ENCODE data around the gene BCLAF1.
"Not testable (repeated sequence)": the region's sequence is repeated elsewhere in the genome, so short reads cannot be mapped to it uniquely, and the experiment has no call there.

BCLAF1 gene

DNA sequence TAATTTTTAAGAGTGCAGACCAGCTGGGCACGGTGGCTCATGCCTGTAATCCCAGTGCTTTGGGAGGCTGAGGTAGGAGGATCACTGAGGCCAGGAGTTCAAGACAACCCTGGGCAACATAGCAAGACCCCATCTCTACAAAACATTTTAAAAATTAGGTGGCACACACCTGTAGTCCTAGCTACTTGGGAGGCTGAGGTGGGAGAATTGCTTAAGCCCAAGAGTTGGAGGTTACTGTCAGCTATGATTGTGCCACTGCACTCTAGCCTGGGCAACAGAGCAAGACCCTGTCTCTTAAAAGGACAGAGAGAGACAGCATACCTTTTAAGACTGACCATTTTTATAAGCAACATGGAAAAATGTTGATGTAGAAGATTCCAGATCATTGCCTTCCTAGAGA lies 18.8 kb upstream of the BCLAF1 start:
- not testable (repeated sequence) for DNase-seq

DNA sequence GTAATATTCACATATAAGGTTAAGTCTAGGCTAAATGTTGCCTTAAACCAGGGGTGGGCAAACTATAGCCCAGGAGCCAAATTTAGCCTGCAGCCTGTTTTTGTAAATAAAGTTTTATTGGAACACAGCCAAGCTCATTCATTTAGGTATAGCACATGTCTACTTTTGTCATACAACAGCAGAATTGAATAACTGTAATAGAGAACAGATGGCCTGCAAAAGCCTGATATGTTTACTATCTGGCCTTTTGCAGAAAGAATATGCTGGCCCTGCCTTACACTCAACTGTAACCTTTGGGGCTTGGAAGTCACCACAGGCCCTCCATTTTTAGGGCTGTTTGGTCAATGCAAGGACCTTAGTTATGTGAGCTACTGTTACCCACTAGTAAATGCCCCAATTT lies 17.7 kb upstream of the BCLAF1 start:
- no peak for DNase-seq

DNA sequence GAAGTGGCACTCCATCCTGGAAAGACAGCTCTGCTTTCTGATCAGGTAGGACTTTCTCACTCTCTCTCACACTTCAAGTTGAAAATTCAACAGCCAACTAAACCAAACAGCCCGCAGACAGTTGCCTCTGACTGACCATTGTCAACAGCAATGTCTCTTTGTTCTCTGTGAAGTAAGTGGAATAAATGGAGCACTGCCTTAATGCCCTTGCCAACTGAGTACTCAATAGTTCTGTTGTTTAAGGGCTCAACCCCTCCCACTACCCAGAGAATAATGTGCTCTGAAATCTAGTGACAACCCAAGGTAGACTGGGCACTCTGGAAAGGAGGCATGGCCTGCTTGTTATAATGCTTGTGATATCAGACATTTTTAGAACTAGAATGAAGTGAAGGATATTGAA lies 16.8 kb upstream of the BCLAF1 start:
- no peak for DNase-seq

DNA sequence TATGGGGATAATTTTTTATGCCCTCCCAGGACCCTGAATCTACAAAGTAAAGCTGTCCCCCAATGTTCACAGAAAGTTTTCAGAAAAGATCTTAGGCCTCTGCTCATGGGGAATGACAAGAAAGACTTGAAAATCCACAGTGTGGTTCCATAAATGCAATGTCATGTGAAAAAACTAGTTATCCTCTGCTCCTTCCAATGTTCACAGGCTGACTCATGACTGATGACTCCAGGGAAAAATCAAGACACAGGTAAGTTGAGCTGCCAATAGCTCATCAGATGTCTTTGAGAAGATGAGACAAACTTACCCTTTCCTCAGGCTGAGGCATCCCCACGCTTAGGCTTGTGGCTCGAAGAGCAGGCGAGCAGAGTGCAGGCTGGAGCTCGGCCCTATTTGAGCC lies 14.8 kb upstream of the BCLAF1 start:
- no peak for DNase-seq

DNA sequence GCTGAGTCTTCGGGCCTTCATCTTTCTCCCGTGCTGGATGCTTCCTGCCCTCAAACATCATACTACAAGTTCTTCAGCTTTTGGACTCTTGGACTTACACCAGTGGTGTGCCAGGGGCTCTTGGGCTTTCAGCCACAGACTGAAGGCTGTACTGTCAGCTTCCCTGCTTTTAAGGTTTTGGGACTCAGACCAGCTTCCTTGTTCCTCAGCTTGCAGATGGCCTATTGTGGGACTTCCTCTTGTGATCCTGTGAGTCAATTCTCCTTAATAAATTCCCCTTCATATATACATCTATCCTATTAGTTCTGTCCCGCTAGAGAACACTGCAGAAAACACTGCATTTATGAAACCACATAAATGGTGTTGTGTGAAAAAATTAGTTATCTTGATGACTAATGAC lies 13.9 kb upstream of the BCLAF1 start:
- DNase-seq = no peak

DNA sequence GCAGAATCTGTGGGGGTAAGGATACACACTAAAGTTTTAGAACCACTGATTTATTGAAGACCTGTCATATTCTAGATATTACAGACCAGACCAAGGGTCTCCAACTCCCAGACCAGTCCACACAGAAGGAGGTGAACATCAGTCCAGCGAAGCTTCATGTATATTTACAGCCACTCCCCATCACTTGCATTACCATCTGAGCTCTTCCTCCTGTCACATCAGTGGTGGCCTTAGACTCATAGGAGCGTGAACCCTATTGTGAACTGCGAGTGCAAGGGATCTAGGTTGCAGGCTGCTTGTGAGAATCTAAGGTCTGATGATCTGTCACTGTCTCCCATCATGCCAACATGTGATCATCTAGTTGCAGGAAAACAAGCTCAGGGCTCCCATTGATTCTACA lies 5.0 kb upstream of the BCLAF1 start:
- DNase-seq = no peak

DNA sequence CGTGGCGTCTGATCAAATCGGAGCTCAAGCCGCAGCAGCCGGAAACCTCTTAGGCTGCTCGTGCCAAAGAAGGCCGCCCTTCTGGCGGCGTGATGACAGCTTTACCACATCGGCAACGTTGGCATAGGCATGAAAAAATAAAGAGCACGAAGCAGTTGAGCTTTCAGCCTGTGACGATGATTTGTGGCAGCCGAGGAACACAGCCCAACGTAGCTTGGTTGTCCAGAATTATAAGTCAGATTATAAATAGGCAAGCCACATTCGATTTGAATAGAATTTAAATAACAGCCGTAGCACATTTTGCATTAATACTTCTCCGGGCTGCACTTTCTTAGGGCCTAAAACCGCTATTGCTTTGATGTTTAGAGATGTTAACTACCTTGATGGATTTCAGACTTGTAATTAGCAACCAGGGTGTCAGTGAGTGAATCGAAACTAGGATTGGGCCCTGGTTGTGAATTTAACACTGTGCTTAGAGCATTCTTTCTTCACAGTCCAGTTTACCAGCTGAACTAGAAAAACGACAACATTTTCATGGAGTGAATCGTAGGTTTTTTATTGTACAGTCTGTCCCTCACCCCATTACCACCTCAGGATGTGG lies 864 bp upstream of the BCLAF1 start:
- DNase-seq = peak; percentile 17 to 78

DNA sequence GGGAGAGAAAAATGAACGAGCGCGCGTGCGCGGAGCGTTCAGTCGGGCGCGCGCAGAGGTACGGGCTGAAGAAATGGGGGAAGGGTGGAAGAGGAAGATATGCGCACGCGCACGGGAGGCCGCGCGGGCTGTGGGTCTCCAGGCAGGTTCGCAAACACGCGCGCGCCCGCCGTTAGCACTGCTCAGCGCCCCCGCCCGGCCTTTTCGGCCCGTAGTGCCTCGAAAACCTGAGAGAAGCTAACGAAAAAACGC lies 393 bp downstream of the BCLAF1 start:
- peak; percentile 47 to 86 for DNase-seq

DNA sequence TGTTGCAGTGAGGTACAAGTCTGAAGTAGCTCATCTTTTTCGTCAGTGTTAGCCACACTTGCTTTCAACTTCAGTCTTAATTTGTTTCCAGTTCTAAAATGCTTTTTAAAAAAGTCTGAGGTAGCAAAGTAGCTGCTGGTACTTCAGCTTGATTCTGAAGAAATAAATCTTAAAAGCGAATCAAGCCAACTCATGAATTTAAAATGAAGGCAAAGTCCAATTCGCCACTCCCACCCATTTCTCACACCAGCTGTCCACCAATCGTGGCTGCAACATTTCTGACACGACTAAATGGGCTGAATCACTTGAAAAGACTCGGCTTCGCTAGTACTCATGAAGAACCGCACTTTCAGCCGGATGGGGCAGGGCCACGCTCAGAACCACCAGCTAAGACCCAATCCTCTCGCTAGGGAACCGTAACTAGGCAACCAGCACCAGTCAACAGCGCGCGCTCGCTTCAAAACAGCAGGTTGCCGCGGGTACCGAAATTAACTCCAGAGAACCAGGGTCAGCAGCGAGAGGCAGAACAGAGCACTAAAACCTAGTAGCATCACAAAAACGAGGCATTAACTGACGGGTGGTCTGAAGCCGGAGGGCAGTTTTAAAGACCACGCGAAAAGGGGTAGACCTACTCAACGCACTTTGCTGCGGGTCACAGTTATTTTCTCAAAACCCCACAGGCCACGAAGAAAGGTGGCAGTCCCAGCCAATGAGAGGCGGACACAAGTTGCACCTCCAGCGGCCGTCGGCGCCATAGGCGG lies 900 bp downstream of the BCLAF1 start:
- DNase-seq = peak; percentile 59 to 81

DNA sequence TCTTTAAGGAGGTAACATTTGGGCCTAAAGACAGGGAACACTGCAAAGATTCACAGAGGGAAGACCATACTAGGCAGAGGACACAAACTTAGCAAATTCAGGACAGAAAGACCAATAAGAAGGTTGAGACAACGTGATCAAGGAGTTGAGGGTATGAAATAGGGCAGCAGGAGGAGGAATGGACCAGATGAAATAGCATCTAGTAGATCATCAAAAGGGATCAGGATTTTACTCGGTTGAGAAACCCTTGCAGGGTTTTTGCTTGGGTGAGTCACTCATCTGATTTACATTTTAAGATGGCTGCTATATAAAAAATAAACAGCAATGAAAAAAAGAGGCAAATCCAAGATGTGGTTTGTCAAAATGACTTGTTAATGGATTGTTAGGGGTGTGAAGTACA lies 4.7 kb downstream of the BCLAF1 start:
- no peak for DNase-seq

DNA sequence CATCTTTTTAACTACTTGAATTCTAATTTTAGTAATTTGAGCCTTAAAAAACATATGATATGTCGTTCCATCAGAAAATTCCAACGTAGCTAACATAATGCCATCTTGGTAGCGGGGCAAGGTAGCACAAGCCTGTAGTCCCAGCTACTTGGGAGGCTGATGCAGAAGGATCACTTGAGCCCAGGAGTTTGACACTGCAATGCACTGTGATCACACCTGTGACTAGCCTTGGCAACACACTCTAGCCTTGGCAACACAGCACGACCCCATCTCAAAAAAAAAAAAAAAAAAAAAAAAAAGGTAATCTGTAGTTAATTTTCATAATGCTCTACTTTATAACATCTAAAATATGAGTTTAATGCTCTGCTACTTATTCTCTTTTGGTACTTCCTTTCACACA lies 6.7 kb downstream of the BCLAF1 start:
- DNase-seq = no peak

DNA sequence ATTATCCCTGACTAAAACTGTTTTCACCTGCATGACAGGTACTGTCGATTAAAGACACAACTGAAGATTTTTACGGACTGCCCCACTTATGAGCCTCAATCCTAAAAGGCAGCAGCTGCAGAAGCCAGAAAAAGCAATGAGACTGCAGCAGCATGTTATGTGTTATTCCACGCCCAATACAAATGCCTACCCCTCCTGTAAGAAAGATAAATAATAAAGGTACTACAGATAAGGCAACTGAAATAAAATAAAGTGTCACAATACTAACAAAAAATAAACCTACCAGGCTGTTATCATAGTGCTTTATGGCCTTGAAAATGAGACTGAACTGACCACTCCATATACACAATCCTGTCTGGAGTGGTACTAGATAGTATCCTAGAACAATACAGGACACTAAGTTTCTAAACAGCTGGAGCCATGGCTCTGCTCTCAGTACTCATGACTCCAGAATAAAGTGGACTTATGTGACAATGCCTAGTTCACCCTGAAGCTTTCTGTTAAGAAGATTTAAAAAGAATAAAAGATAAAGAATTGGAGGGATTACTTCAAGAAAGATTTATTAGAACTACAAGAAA lies 9.5 kb downstream of the BCLAF1 start:
- DNase-seq = no peak

DNA sequence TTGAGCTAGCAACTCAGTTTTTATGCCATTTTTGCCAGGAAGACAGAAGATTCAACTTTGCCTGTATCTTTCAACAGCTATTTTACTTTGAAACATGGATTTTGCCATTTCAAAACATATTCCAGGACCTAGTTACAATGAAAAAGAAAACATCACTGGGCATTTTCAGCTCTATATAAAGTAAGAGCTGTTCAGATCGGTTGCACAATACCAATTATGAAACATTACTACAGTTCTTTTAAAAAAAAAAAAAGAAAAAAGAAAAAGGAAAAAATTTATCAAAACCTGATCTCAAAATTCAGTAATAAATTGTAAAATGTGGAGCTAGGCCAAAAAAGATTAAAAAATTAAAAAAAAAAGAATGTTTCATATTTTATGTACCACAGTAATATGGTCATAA lies 15.6 kb downstream of the BCLAF1 start:
- DNase-seq = no peak

DNA sequence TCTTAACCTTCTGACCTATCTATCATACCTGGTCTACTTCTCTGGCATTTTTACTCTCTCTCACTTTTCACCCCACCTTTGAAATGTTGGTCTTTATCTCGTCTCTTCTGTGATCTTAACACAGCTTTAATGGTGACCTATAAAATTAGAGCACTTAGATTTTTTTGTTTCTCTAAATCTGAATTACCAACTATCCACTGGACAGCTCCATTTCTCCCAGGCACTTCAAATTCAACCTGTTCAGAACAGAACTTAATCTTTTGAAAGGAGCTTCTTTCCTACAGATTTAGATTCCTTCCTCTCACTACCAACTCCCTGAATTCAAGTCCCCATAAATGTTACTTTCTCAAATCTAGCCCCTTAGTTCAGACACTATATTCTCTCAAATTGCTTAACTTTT lies 24.5 kb downstream of the BCLAF1 start:
- no peak for DNase-seq

DNA sequence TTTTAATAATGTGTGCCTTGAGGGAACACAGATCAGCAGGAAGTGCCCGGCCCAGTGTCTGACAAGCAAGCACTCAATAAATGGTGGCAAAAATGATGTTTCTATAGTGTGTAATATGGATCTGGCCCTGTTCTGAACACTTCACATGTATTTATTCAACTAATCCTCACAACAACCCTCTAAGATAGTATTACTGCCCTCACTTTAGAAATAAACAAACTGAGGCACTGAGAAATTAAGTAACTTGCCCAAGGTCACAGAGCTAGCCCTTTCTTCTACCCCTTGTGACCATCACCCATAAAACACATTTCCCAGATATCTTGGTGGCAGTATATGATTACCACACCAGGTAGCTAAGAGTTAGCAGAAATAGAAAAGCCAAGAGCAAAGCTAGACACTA lies 26.7 kb downstream of the BCLAF1 start:
- no peak for DNase-seq

DNA sequence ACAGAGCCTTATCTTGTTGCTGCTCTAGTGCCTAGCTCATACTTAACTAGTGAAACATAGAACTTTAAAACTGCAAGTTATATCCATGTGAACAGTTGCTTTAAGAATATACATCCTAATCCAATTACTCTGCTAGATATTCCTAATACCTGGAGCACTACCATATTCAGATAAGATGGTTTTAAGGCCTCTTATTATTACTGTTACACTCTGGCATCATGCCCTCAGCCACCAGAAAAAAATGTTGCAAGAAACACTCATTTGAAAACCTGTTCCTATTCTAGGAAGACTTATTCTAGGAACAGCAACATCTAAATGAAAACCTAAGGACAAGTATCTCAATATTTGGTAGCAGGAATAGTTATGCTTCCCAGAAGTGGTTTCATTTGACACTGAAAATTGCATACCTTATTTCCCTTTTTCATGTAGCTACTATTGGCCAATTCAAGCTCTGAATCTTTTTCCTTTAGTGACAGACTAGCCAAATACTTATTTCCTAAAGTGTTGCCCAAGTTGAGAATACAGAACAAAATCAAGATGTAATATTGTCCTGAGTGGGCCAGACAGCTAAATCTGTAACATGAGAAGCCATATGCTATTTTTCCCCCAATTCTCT lies 34.7 kb downstream of the BCLAF1 start:
- no peak for DNase-seq

DNA sequence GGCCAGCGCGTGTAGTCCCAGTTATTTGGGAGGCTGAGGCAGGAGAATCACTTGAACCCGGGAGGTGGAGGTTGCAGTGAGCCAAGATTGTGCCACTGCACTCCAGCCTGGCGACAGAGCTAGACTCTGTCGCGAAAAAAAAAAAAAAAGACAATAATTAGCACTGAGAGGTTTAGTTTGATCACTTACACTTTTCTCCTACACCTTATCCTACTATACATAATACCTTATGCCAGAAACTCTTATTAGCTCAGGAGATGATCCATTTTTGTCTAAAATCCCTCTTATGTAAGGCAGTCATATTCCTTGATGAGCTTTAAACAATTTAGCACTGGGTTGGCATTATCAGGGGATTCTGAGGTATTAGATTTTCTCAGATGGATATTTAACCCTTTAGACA lies 35.9 kb downstream of the BCLAF1 start:
- DNase-seq = no peak

DNA sequence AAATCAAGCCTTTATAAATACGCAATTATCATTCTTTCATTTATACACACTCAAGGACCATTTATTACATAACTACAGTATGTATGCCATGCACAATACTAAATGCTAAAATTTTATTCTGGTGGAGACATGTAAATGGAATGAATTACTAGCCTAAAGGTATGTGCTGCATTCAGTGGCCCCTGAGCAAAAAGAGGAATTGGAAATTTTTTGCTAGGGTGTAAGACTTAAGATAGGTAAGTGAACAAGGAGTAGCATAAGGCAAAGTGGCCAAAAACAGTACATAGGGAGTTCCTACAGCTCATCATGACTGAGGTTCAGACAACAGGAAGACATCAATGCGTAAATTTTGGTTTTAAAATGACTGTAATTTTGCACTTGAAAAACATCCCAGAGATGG lies 37.2 kb downstream of the BCLAF1 start:
- no peak for DNase-seq

DNA sequence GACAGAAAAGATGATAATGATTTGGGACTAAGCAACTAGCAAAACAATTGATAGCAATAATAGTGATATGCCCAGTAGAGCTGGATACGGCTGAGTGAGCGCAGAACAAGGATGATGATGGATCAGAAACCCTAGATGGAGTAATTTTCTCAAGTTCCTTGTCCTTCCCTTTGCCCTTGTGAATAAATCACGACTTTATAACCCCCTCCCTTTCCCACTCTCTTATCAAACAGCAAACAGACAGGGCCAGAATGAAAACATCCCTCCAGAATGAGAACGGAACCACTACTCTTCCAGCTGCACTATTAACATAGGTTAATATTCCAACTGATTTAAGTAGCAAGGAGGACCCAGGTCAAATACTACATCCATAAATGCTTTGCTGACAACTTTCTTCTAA lies 38.3 kb downstream of the BCLAF1 start:
- no peak for DNase-seq

DNA sequence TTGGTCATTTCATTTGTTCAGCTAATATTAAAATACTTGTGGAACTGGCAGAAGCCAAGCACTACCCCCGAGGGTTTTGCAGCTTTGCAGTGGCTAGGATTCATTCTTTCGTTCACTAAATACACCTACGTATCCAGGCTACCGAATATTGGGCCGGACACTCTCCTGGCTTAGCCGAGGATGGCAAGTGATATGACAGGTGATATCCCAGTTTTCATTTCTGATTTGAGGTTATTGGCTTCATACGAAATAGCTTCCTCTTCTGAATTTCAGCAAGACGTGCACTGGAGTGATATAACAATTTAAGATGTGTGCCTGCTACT lies 39.0 kb downstream of the BCLAF1 start:
- DNase-seq = no peak

DNA sequence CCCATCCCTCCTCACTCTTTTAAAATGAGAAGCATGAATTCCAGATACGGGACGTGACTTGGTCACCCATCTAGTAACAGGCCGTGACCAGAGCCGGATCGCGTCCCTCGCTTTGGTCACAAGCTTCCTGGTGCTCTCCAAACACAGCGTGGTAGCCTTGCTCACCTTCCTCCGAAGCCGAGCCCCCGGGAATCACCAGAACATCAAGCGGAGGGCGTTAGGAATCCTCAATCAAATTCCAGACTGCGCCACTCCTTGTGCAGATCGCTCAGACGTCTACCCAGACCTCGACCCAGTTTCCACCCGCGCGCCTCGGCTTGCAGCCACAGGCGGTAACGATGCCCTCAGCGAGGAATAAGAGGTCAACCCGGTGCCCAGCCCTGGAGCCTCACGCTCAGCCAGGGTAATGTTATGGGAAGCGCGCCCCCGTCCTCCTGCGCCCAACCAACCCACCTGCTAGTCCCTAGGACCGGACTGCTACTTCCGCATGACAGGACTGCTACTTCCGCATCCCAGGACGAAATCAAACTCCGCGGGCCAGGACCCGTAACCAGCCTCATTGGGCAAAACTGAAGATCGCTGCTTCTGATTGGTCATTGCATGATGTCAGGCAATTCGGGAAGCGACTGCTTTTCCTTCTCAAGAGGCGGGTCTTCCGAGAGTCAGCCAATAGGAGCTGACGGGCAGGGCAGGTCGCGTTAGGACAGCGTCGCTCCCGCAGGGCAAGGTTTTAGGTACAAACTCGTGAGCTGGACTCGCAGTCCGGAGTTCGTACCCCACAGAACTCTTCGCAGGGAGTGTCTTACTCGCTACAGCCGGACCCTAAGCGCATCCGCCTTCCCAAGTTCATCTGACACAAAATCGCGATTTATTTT lies 39.6 kb downstream of the BCLAF1 start, which contains the start of gene MTFR2:
MTFR2 (minus strand) TSS at position 501 of the 875 bp plus-strand sequence. CDS start 1,212 bp downstream, outside the sequence.
- DNase-seq = peak; percentile 96 to 98

DNA sequence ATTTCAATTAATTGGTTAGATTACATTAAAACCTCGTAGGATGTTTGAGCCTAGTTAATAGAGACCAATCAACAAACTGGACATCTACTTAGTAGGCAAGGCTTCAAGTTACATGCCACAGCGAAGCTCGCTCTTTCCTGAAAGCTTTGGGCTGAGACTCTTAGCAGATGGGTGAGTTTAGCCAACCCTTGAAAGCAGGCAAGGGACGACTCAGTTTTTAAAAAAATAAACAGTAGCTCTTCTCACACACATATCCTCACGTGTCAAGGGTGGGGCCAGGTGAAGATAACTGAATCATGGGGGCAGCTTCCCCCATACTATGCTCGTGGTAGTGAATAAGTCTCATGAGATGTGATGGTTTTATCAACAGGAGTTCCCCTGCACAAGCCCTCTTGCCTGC lies 40.3 kb downstream of the BCLAF1 start:
- no peak for DNase-seq

DNA sequence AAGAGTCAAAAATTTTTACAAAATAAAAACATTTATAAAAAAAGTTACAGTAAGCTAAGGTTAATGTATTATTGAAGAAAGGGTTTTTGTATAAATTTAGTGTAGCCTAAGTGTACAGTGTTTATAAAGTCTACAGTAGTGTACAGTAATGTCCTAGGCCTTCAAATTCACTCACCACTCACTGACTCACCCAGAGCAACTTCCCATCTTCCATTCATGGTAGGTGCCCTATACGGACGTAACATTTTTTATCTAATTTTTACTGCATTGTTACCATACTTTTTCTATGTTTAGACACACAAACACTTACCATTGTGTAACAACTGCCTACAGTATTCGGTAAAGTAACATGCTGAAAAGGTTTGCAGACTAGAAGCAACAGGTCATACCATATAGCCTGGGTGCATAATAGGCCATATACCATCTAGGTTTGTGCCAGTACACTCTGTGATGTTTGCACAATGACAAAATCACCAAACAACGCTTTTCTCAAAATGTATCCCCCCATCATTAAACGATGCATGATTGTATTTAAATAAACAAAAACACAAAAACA lies 45.5 kb downstream of the BCLAF1 start:
- DNase-seq = no peak
